Fibroblast of gingiva (primary cell): Measurements from ENCODE around the gene ARHGAP12.

ENCODE experiments used
- DNase-seq: peaks from one replicate; pipeline ENCODE4 v3.0.0-alpha.2; 2011; ENCODE audit warnings: low read depth

ARHGAP12 gene

GRCh38 chr10:31822150-31822549, 106.5 kb downstream of the ARHGAP12 start:
- DNase-seq: no peak

GRCh38 chr10:31820778-31821369, 107.8 kb downstream of the ARHGAP12 start:
- no peak for DNase-seq

GRCh38 chr10:31820096-31820495, 108.5 kb downstream of the ARHGAP12 start:
- peak; percentile 56 for DNase-seq

DNA sequence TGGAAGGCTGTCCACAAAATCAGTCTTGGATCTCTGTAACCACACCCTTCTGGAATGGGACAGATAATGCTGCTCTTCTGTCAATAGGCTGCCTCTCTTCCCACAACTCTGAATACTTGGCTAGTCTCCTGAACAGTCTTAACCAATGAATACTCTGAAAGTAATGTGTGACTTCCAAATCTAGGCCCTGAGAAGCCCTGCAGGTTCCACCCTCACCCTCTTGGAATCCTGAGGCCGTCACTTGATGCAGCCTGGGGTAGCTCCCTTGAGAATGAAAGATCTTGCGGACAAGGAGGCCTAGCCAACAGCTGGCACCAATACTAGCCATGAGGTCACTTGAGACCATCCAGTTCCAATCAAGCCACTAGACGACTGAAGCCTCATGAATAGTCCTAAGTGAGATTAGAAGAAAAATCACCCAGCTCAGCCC, 109.2 kb downstream of the ARHGAP12 start:
- DNase-seq: peak; percentile 98

DNA sequence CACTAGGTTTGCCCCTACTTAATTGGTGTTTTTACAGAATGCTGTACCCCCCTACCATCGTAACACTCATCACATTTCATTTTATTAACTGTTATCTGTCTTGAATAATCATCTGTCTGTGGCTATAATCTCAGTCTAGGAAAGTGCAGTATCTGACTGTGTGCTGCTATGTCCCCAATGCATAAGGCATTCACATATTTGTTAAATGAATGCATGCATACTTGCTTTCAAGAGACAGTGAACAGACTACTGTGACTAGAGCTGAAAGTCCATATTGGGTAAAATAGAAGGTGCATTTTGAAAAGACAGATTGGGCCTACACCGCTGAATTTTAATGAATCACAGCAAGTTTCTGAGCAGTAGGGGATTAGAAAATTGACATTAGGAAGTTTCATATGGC, 112.3 kb downstream of the ARHGAP12 start:
- DNase-seq: no peak

DNA sequence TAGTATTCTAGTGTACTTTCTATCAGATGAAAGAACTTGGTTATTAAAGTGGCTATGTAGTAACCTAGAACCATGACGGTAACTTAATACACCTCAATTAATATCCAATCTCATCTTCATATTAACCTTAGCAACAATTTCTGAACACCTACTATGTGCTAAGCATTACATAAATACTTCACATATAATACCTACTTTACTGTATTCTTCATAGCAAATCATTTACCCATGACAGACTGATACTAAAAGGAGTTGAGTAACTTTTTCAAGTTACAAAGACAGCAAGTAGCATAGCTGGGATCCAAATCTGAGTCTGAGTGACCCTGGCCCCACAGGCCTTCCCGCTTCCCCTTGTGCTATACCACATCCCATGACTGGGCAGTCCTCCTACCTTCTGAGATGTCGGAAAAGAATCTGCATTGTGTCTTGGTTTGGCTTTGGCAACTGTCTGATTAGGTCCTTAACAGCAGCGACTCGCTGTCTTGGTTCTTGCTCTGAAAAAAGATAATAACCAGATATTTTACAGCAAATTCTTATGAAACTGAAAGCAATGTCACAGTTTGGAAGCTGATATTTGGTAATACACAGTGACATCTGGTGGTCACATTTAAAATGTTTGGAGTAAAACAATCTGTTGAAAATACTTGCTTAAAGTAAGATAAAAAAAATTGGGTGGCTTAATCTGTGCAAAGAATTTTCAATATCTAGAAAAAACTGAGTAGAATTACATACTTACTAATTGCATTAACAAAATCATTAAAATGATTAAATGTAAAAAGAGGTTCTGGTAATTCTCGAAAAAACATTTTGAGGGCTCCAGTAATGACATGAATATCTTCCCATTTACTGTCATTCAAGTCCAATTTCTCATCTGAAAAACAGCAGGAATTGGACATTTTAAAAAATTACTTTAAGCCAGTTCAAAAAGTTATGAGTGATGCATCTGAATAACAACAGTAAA, 120.1 kb downstream of the ARHGAP12 start:
- peak; percentile 70 for DNase-seq

DNA sequence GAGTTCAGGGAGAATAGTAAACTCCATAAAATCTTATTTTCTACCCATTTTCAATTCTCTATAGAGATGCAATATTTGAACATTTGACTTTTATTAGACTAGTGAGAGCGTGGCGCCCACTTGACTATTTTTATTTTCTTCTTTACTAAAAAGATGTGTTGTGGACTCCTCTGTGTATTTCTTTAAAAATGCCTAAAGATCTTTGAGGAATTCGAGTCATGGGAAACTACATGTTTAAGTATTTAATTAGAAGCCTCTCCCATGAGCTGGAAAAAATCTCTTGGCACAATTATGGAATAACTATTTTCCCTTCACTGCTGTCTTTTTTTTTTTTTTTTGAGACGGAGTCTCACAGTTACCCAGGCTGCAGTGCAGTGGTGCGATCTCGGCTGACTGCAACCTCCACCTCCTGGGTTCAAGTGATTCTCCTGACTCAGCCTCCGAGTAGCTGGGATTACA, 124.2 kb downstream of the ARHGAP12 start:
- peak; percentile 6 for DNase-seq

DNA sequence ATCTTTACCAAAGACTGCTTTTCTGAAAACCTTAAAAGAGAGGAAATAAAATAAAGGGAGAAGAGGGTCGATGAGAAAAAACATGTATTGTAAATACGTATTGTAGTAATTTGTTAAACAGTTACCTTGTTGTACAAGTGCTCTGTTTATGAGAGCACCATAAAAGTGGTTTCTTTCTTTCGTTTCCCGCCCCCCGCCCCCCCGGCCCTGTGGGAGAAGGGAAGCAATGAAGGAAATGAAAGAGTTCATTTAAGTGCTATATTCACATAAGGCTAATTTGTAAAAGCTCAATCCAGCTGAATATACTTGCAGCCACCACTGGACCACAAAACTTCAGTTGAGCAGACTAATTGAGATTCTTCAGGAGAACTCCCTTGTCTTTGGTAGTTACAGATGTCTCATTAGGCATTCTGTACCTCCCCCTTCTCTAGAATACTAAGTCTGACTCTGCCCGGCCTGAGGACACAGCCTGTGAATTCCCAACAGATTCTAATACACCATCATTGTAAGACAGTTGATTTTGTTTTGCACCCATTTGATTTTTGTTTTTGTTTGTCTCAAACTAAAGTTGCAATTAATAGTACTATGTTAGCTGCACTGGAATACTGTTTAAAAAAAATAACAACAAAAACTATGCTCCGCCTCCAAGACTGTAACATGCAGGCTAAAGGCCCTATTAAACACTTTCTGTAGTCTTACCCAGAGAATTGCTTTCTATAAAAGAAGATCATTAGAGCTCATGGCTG, 124.9 kb downstream of the ARHGAP12 start:
- DNase-seq: no peak

GRCh38 chr10:31799181-31799580, 129.4 kb downstream of the ARHGAP12 start:
- DNase-seq: no peak

GRCh38 chr10:31792745-31793144, 135.9 kb downstream of the ARHGAP12 start:
- DNase-seq: no peak

GRCh38 chr10:31789555-31789954, 139.1 kb downstream of the ARHGAP12 start:
- no peak for DNase-seq

DNA sequence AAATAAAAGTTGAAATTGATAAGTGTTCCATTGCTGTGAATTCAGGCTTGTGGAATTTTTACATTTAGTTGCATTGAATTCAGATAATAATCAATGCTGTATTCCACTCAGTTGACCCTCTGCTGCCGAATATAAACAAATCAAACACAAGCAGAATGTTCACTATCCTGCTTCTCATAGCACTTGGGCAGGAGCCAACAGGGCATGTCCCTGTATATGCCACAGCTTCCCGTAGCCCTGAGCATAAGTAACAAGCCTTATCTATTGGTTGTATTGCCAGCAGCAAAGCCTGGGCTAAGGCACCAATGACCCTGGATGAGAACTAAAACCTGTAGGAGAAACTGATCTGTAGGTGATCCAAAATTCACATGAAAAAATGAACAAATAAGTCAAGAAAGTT, 145.9 kb downstream of the ARHGAP12 start:
- no peak for DNase-seq

- DNase-seq: no peak
These were observed 147.9 kb downstream of the ARHGAP12 start for GRCh38 chr10:31780717-31781116.

DNA sequence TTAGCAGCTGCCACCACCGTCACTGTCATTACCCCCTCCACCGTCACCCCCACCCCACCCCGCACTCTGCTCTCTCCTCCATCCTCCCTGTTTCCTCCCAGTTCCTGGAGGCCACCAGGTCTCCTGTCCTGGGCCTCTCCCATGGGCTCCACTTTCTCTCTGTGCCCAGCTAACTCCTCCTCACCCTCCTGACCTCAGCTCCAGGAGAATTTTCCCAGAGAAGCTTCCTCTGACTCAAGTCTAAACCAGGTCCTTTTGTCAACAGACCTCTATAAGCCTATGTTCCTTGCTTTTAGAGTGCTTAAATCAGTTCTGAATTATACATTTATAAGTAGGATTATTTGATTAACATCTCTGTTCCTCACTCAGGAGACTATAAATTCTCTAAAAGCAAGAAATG, 150.0 kb downstream of the ARHGAP12 start:
- no peak for DNase-seq

- DNase-seq: no peak
These were observed 152.5 kb downstream of the ARHGAP12 start for GRCh38 chr10:31776159-31776558.

DNA sequence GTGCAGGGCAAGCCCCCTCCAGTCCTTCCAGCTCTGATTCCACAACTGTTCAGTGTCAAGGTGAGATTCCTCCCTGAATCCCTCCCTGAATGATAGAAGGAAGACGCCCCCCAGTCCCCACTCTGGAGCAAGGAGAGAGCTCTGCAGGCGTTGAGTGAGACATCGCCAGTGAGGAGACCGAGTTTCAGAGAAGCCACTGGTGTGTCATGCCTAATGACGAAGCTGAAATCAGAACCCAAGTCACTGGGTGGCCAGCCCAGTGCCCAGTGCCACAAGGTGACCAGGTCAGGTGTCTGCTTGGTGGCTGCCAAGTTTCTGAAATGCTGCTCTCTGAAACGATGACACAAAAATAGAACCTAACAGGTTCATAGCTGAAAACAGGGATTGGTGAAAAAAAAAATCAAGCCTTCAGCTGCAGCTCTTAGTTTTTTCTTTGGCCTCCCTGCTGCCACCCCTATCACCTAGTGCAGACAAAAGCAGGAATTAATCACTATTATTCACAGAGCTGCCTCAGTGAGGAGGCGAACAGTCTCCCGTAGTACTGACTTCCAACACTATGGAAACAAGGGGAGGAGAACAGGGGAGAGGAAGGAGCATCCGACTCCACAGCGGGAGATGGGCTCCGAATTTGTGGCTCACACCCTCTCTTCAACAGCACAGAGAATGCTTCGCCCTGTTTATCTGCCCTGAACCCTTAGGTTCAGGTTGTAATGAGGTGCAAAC, 153.5 kb downstream of the ARHGAP12 start:
- no peak for DNase-seq

GRCh38 chr10:31774299-31774900, 154.2 kb downstream of the ARHGAP12 start:
- DNase-seq: no peak

DNA sequence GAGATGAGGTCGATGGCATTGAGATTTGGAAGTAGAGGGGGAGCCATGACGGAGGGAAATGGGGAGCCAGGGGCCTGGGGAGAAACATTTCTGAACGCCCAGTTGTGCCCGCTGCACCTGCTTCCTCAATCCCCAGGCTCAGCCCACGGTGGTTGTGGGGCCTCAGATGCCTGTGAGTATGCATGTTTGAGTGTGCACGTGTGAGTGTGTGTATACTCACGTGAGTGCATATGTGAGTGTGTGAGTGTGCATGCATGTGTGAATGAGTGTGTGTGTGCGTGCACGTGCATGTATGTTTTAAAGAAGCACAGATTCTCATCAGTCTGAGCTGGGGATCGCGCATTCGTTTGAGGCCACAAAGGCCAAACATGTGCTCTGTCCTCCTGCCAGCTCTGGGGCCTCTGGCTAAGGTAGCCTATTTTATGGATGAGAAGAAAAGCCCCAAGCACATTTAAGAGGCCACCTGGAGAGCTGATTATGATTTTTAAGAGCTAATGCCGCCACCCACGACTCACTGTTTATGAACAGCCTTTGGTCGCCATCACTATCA, 154.8 kb downstream of the ARHGAP12 start:
- DNase-seq: no peak

GRCh38 chr10:31771331-31771831, 157.2 kb downstream of the ARHGAP12 start:
- DNase-seq: no peak

DNA sequence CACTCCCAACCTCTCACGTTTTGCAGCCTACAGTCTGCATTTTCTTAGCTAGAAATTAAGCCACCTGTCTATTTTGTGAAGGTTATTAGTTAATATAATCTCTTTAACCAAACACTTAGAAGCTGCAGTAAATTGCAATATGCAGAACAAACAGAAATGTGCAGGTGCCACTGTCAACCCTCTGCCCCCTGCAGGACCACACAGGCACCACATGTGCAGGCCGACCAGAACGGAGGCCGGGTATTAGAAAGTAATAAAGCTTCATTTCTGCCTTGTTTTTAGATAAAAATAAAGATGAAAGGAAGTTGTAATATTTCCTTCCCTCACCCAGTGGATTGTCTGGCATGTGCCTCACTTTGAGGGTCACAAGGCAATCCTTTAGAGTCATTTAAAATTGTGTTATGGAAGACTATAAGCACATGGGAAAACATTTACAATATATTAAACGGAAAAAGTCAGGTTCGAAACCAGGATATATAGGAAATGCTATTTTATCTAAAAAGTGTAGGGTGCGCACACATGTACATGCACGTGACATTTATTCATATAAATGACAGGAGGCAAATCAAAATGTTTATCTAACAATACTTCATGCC, 158.2 kb downstream of the ARHGAP12 start:
- DNase-seq: no peak

GRCh38 chr10:31769564-31769963, 159.1 kb downstream of the ARHGAP12 start:
- no peak for DNase-seq
